ENCODE results near the gene KLK7. TPM values are rescaled to one million over a fixed set of nuclear protein-coding genes. Genes with fewer than 3 reads are reported as not detected.

The KLK7 gene
- total and polyA plus RNA-seq, 2 of the 4 experiments (the other 2 are of a cell fraction): not detected

DNA sequence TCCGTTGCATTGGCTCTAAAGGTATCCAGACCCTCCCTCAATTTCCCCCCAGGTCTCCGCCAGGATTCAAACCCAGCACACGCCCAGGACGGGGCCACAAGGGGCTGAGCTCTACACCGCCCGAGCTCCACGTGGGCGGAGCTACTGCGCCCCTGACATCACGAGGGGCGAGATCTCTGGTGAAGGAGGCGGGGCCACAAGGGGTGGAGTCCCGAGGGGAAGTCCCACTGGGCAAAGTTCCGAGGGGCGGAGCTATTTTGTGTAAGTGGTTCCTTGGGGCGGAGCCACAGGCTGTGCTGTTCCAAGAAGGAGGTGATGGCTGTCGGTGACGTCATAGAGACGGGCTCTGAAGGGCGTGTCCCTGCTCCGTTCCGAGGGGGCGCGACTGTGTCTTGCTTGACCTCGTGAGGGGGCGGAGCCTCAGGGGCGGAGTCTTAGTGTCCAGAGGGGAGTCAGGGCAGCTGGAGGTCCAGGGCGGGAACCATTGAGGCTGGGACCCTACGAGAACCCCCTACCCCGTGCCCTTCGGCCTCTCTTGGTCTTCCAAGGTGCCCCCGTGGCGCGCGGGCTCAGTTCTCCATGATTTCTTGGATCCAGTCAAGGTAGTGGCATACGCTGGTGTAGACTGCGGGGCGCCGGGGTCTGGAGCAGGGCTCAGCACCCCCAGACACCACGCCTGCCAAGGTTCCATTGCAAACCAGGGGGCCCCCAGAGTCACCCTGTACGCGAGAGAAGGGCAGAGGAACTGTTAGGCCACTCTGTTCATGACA lies 19.0 kb upstream of the KLK7 start:
- no peaks in the 10 kb centered on the region for H3K36me3 ChIP-seq (ENCODE audit: control insufficient read depth, insufficient read depth, low read length)
- no peak overlapping the region for H2AK9ac ChIP-seq (replicated peaks; ENCODE audit: low read depth, low read length, poor library complexity)
- DNase-seq (no peak), ATAC-seq (ENCODE audit: low read depth) (no peak)
- no TSS peak for BruUV-seq (replicated peaks)
- no peak overlapping the region for H2AK5ac ChIP-seq (ENCODE audit: low read depth, low read length)
- in situ Hi-C loops (cut with MboI; ENCODE audit: low sequenced_read_pairs) (no loop called here), intact Hi-C loops (cut with micrococcal nuclease) (no loop called here), dilution Hi-C loops (cut with HindIII; ENCODE audit: low sequenced_read_pairs, unreplicated experiment) (no loop called here)
- WGBS, 2 experiments (ENCODE audit: extremely low coverage in 2 of 2, insufficient read length in 1 of 2): 59% methylated on average over 14 of the region's 42 CpGs; no CpG with 5 or more reads in 1 of the 2 experiments
- H3K79me1 ChIP-seq (ENCODE audit: low read depth in 1 of 2, low read length in 2 of 2): no peaks in the 10 kb centered on the region
- H3K23ac ChIP-seq (ENCODE audit: low read depth, low read length): no peak overlapping the region
- H3K9me3 ChIP-seq (ENCODE audit: control insufficient read depth, insufficient read depth, low read length): peaks cover 10% of the 10 kb centered on the region
- no peak overlapping the region for H3K4me3 ChIP-seq (ENCODE audit: insufficient read depth, low read depth, low read length)
- no peak overlapping the region for H3K56ac ChIP-seq (ENCODE audit: extremely low read depth, insufficient read depth, low read length)
- no peak overlapping the region for H2BK20ac ChIP-seq (ENCODE audit: low read depth, low read length)
- POLR2A ChIA-PET (ENCODE audit: unreplicated experiment): no interaction called here
- no peak overlapping the region for H4K91ac ChIP-seq (ENCODE audit: insufficient read depth, low read depth, low read length)
- H4K8ac ChIP-seq (ENCODE audit: low read depth in 2 of 2, low read length in 2 of 2): no peak overlapping the region
- H3K27ac ChIP-seq (ENCODE audit: insufficient read depth, low read length): no peak overlapping the region
- H2BK5ac ChIP-seq (ENCODE audit: low read depth, low read length, poor library complexity, severe bottlenecking): no peak overlapping the region
- no peaks in the 10 kb centered on the region; the same call in 1 of the 2 replicates for H4K20me1 ChIP-seq (ENCODE audit: insufficient read depth, low read length)
- CTCF ChIA-PET: no interaction called here
- no peak overlapping the region for H3K4me2 ChIP-seq (ENCODE audit: low read depth, low read length)
- no peak overlapping the region for H3K4ac ChIP-seq (ENCODE audit: low read depth, low read length)
- H2BK15ac ChIP-seq (ENCODE audit: low read depth, low read length): no peak overlapping the region
- H2AFZ ChIP-seq (replicated peaks; ENCODE audit: low read length, poor library complexity): peak overlapping the region; percentile 2
- H3K27me3 ChIP-seq (ENCODE audit: control insufficient read depth, insufficient read depth, low read length): no peaks in the 10 kb centered on the region
- no peak overlapping the region for H3K18ac ChIP-seq (ENCODE audit: low read depth, low read length)
- no peak overlapping the region for H3K9ac ChIP-seq (ENCODE audit: low read depth, low read length)
- no peaks in the 10 kb centered on the region for H3K4me1 ChIP-seq (ENCODE audit: control insufficient read depth, insufficient read depth, low read length)
- no peak overlapping the region for H4K5ac ChIP-seq (ENCODE audit: low read depth, low read length)
- H3K9me1 ChIP-seq (ENCODE audit: insufficient read depth, low read length): no peaks in the 10 kb centered on the region
- TF ChIP-seq CTCF (conservative IDR thresholded peaks at IDR 0.05; ENCODE audit: low read depth, low read length): no peak
- TF ChIP-seq, protein P1, sequence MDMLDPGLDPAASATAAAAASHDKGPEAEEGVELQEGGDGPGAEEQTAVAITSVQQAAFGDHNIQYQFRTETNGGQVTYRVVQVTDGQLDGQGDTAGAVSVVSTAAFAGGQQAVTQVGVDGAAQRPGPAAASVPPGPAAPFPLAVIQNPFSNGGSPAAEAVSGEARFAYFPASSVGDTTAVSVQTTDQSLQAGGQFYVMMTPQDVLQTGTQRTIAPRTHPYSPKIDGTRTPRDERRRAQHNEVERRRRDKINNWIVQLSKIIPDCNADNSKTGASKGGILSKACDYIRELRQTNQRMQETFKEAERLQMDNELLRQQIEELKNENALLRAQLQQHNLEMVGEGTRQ (IDR thresholded peaks at IDR 0.05; ENCODE audit: low read depth, low read length): no peak
- no peak for TF ChIP-seq BHLHE40 (IDR thresholded peaks at IDR 0.05; ENCODE audit: low read depth, low read length)
- H3K14ac ChIP-seq (replicated peaks; ENCODE audit: low read depth, low read length): no peak overlapping the region
- H2BK120ac ChIP-seq (ENCODE audit: low read depth, low read length): no peak overlapping the region
